Measurements from ENCODE around the gene RAPH1.

DNA sequence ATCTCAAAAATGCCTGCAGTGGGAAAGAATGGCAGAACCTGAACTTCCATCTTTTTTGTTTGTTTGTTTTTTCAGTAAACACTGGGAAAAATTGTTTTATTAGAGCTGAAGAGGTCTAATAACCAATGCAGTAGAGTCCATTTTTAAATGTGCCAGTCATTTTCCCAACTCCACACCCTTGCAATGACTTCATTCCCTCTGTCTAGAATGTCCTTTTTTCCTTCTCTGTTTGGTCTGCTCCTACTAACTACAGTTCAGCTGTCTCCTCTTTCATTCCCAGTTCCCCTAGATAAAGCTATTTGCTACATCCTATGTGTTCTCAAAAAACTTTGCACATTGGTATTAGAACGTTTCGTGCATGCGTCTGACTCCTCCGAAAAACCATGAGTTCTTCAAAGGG lies 9.3 kb upstream of the RAPH1 start:
- TF ChIP-seq, protein P1, sequence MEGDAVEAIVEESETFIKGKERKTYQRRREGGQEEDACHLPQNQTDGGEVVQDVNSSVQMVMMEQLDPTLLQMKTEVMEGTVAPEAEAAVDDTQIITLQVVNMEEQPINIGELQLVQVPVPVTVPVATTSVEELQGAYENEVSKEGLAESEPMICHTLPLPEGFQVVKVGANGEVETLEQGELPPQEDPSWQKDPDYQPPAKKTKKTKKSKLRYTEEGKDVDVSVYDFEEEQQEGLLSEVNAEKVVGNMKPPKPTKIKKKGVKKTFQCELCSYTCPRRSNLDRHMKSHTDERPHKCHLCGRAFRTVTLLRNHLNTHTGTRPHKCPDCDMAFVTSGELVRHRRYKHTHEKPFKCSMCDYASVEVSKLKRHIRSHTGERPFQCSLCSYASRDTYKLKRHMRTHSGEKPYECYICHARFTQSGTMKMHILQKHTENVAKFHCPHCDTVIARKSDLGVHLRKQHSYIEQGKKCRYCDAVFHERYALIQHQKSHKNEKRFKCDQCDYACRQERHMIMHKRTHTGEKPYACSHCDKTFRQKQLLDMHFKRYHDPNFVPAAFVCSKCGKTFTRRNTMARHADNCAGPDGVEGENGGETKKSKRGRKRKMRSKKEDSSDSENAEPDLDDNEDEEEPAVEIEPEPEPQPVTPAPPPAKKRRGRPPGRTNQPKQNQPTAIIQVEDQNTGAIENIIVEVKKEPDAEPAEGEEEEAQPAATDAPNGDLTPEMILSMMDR (conservative IDR thresholded peaks at IDR 0.05; ENCODE audit: low read depth, low read length) = no peak
- TF ChIP-seq EZH2 (IDR thresholded peaks at IDR 0.05; ENCODE audit: low read length, unreplicated experiment) = no peak
- no peak for TF ChIP-seq EZH2phosphoT487 (IDR thresholded peaks at IDR 0.05; ENCODE audit: borderline replicate concordance, low read length)
